Spleen (tissue), 11 donors: Measurements from ENCODE around the gene SLC6A18. TPM values are rescaled to one million over a fixed set of nuclear protein-coding genes. Genes with fewer than 3 reads are reported as not detected.
"Not testable (repeated sequence)": the region's sequence is repeated elsewhere in the genome, so short reads cannot be mapped to it uniquely, and the experiment has no call there.

Source experiments
- DNase-seq: peaks from one replicate; pipeline ENCODE4 v3.0.0-alpha.2; 2020
- H3K27ac ChIP-seq, 8 donors: fragments of 200-600 bp; sonication (generic) in 7 of 8; 1 replicate in 4 of 8; 2 replicates in 4 of 8; pipeline versions ENCODE4 v1.5.0 to v1.8.0; 2016 to 2021; ENCODE audit warnings: inconsistent platforms in 4 of 8, mild to moderate bottlenecking in 4 of 8, moderate library complexity in 1 of 8
- H3K27me3 ChIP-seq, 7 donors: fragments of 200-600 bp; sonication (generic) in 6 of 7; replicated peaks in 1 of 7; 1 replicate in 4 of 7; 2 replicates in 3 of 7; pipeline versions ENCODE4 v1.5.0 to v1.8.0; 2016 to 2021; ENCODE audit warnings: inconsistent platforms in 3 of 7, mild to moderate bottlenecking in 1 of 7
- H3K36me3 ChIP-seq, 6 donors: fragments of 200-600 bp; sonication (generic) in 5 of 6; 1 replicate in 4 of 6; 2 replicates in 2 of 6; pipeline versions ENCODE4 v1.5.0 to v1.8.0; 2016 to 2021; ENCODE audit warnings: inconsistent platforms in 2 of 6
- H3K4me1 ChIP-seq, 6 donors: fragments of 200-600 bp; sonication (generic) in 5 of 6; 1 replicate in 3 of 6; 2 replicates in 3 of 6; pipeline versions ENCODE4 v1.5.0 to v1.8.0; 2016 to 2021; ENCODE audit warnings: inconsistent platforms in 3 of 6
- H3K4me3 ChIP-seq, 8 donors: fragments of 200-600 bp; sonication (generic) in 7 of 8; 1 replicate in 4 of 8; 2 replicates in 4 of 8; pipeline versions ENCODE4 v1.5.0 to v1.8.0; 2016 to 2021; ENCODE audit warnings: inconsistent platforms in 4 of 8, mild to moderate bottlenecking in 4 of 8, moderate library complexity in 2 of 8
- H3K9me3 ChIP-seq, 8 donors: fragments of 200-600 bp; sonication (generic) in 7 of 8; 1 replicate in 4 of 8; 2 replicates in 4 of 8; pipeline versions ENCODE4 v1.5.0 to v1.8.0; 2016 to 2021; ENCODE audit warnings: inconsistent platforms in 4 of 8
- POLR2A ChIP-seq, 3 donors: fragments of 450-650 bp; IDR thresholded peaks; one replicate each; pipeline ENCODE4 v1.5.1; 2017; ENCODE audit warnings: antibody characterized with exemption in 3 of 3, mild to moderate bottlenecking in 1 of 3
- POLR2AphosphoS5 ChIP-seq, 3 donors: sonication (generic); formaldehyde crosslinking; IDR thresholded peaks; one replicate each; pipeline ENCODE4 v1.5.1; 2017; ENCODE audit warnings: antibody characterized with exemption in 3 of 3
- WGBS, 5 donors: extraction: QIAGEN DNeasy Blood & Tissue Kit in 3 of 5; methylation state at CpG; one replicate each; pipeline versions ENCODE4 v1.1.5 to v1.1.7; 2013 to 2018; 5-methylcytosine and 5-hydroxymethylcytosine counted together
- intact Hi-C: fragments of 100-400 bp; cut with DNase I; formaldehyde crosslinking; loops from one replicate; pipeline ENCODE4 v1.15.0; 2023; ENCODE audit warnings: low total_unique reads
- polyA plus RNA-seq, 3 donors: library from polyadenylated mRNA; stranded (reverse); fragments of 200-250 nt; gene quantifications; one replicate each; pipeline ENCODE4 v1.2.1, GENCODE V29; 2013
- total RNA-seq, 7 donors: library from RNA; depleted of rRNA in 3 of 7; stranded (reverse); fragments of >200 nt in 3 of 7; fragmentation: NEBNext Ultra II Directional in 4 of 7; extraction: Animal tissue kit (Norgen Biotek cat#: 25700) in 4 of 7; gene quantifications; one replicate each; pipeline versions ENCODE4 v1.1.0 to v1.2.1, GENCODE V29; 2016 to 2021
- TF ChIP-seq, protein P1 (sequence below), 11 experiments: fragments of 200-600 bp in 7 of 11; fragments of 450-650 bp in 4 of 11; sonication (generic) in 4 of 11; IDR thresholded peaks in 8 of 11; conservative IDR thresholded peaks in 3 of 11; 1 replicate in 7 of 11; 2 replicates in 4 of 11; pipeline versions ENCODE4 v1.4.0 to v1.8.0; 2016 to 2021; ENCODE audit warnings: antibody characterized with exemption in 11 of 11, inconsistent platforms in 4 of 11, mild to moderate bottlenecking in 1 of 11
- donor health status: healthy with polysubstance abuse.
- donor health status: DM: no; HTN: no; CAD: no; lungs with moderate emphysema.
- donor health status: DM: no; HTN: no; CAD: no.
- donor health status: Bipolar disorder and iron deficiency.
- donor health status: healthy.
- donor health status: DM: no; HTN: no; CAD: no.
- donor health status: DM: yes; HTN: yes; CAD: no.

SLC6A18 gene
- total and polyA plus RNA-seq, 10 donors: not detected

DNA sequence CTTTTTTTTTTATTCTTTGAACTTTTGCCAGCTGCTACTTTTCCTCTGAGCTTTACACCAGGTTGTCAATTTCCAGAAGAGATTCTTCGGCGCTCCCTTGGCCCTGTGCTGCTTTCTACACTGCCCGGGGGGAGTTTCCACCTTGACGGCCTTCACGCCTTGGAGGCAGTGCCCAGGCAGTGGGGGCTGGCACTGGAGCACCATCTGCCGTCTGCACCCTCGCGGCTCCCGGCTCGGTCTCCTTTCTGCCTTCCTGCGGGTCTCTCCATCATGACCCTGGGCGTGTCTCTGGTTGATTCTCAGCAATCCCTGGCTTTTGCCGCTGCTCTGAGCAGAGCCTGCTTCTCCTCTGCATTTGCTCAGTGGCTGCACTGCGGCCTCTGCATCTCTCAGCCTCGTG, 2.9 kb downstream of the SLC6A18 start:
- no peak for DNase-seq

DNA sequence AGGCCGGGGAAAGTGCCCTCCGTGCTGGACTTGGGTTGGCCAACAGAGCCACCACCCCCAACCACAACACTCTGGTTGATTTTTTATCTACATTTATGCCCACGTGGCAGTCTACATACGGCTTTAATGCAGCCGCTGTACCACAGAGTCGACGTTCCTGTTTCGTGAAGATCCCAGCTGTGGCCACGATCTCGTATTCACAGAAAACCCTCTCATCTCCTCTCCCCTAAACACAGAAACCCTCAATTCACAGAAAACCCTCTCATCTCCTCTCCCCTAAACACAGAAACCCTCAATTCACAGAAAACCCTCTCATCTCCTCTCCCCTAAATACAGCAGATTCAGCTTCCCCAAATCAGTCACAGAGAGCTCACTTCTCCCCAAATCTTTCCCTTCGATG, 3.8 kb downstream of the SLC6A18 start:
- H3K4me1 ChIP-seq, intact Hi-C loops, H3K9me3 ChIP-seq, H3K4me3 ChIP-seq, H3K27ac ChIP-seq, DNase-seq, H3K36me3 ChIP-seq: not testable (repeated sequence)
- 74 to 86% (median 80%) methylated on average over 11 of the region's 11 CpGs for WGBS, 5 donors
- peaks cover 0 to 82% (median 0%) of the 10 kb centered on the region in 7 donors for H3K27me3 ChIP-seq

More for the DNA sequence above, 2.9 kb downstream of the SLC6A18 start:
- no peak overlapping the region for H3K27ac ChIP-seq
- WGBS, 5 donors: 57 to 71% (median 68%) methylated on average over 15 of the region's 15 CpGs
- TF ChIP-seq POLR2AphosphoS5 (IDR thresholded peaks at IDR 0.05): no peak
- TF ChIP-seq, protein P1, sequence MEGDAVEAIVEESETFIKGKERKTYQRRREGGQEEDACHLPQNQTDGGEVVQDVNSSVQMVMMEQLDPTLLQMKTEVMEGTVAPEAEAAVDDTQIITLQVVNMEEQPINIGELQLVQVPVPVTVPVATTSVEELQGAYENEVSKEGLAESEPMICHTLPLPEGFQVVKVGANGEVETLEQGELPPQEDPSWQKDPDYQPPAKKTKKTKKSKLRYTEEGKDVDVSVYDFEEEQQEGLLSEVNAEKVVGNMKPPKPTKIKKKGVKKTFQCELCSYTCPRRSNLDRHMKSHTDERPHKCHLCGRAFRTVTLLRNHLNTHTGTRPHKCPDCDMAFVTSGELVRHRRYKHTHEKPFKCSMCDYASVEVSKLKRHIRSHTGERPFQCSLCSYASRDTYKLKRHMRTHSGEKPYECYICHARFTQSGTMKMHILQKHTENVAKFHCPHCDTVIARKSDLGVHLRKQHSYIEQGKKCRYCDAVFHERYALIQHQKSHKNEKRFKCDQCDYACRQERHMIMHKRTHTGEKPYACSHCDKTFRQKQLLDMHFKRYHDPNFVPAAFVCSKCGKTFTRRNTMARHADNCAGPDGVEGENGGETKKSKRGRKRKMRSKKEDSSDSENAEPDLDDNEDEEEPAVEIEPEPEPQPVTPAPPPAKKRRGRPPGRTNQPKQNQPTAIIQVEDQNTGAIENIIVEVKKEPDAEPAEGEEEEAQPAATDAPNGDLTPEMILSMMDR (IDR thresholded peaks at IDR 0.05 in 8 of 11, conservative IDR thresholded peaks at IDR 0.05 in 3 of 11): no peak
- TF ChIP-seq POLR2A (IDR thresholded peaks at IDR 0.05): no peak
- H3K4me3 ChIP-seq: no peak overlapping the region
- H3K4me1 ChIP-seq: no peaks in the 10 kb centered on the region
- intact Hi-C loops: no loop called here
- no peaks in the 10 kb centered on the region for H3K9me3 ChIP-seq
- H3K27me3 ChIP-seq: peaks cover 0 to 82% (median 0%) of the 10 kb centered on the region in 7 donors
- H3K36me3 ChIP-seq: no peaks in the 10 kb centered on the region

DNA sequence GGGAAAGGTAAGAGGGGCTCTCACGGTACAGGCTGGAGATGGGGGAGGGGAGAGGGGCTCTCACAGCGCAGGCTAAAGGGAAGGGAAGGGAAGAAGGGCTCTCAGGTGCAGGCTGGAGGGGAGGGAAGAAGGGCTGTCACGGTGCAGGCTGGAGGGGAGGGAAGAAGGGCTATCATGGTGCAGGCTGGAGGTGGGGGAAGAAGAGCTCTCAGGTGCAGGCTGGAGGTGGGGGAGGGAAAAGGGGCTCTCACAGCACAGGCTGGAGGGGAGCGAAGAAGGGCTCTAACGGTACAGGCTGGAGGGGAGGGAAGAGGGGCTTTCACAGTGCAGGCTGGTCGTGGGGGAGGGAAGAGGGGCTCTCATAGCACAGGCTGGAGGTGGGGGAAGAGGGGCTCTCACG, 4.6 kb downstream of the SLC6A18 start:
- H3K9me3 ChIP-seq: peaks cover 0 to 8% (median 2%) of the 10 kb centered on the region in 8 donors
- H3K27me3 ChIP-seq: peaks cover 0 to 85% (median 0%) of the 10 kb centered on the region in 7 donors
- no peaks in the 10 kb centered on the region for H3K4me1 ChIP-seq
- no peak overlapping the region for H3K27ac ChIP-seq
- no peak overlapping the region for H3K4me3 ChIP-seq
- intact Hi-C loops: no loop called here
- no peak for DNase-seq
- TF ChIP-seq, protein P1 (IDR thresholded peaks at IDR 0.05 in 8 of 11, conservative IDR thresholded peaks at IDR 0.05 in 3 of 11): no peak
- TF ChIP-seq POLR2A (IDR thresholded peaks at IDR 0.05) (no peak), POLR2AphosphoS5 (IDR thresholded peaks at IDR 0.05) (no peak)
- WGBS, 5 donors: 26 to 48% (median 32%) methylated on average over 7 of the region's 7 CpGs
- H3K36me3 ChIP-seq: no peaks in the 10 kb centered on the region

DNA sequence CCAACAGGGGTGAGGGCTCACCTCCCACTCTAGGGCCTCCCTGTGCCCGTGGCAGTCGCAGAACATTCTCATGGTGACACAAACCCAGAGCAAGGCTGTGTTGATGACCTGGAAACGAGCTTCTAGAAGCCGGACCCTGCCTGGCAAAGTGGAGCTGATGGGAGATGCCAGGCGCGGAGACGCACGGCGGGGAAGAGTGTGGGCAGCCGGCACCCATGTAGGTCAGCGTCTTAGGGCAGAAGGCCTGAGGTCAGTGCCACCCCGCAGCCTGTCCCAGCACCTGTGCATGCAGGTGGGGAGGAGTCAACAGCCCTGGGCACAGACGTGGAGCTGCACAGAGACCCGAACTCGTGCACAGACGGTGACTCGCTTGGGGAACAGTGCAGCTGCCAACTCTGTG, 5.4 kb downstream of the SLC6A18 start:
- Histone ChIP-seq H3K4me3 (no peak overlapping the region), H3K36me3 (no peaks in the 10 kb centered on the region), H3K27ac (no peak overlapping the region), H3K9me3 (peaks cover 0 to 16% (median 10%) of the 10 kb centered on the region in 8 donors), H3K4me1 (no peaks in the 10 kb centered on the region), H3K27me3 (peaks cover 0 to 78% (median 0%) of the 10 kb centered on the region in 7 donors)
- intact Hi-C loops: no loop called here
- WGBS, 5 donors: 85 to 94% (median 88%) methylated on average over 13 to 17 of the region's 17 CpGs
- no peak for TF ChIP-seq POLR2A (IDR thresholded peaks at IDR 0.05)
- TF ChIP-seq, protein P1 (IDR thresholded peaks at IDR 0.05 in 8 of 11, conservative IDR thresholded peaks at IDR 0.05 in 3 of 11): no peak
- TF ChIP-seq POLR2AphosphoS5 (IDR thresholded peaks at IDR 0.05): no peak
- DNase-seq: no peak
